Parathyroid adenoma (tissue), 2 donors: ENCODE data around the gene FNBP1.

Experiments
- H2AFZ ChIP-seq: fragments of 300-600 bp; sonication (generic); one replicate; pipeline ENCODE4 v1.7.0; 2017; ENCODE audit warnings: antibody characterized with exemption, mild to moderate bottlenecking
- H3K27ac ChIP-seq: fragments of 300-600 bp; sonication (generic); one replicate; pipeline ENCODE4 v1.7.0; 2017
- H3K27me3 ChIP-seq: fragments of 300-600 bp; sonication (generic); one replicate; pipeline ENCODE4 v1.7.0; 2017; ENCODE audit warnings: low read length; ENCODE audit not compliant: control insufficient read depth, insufficient read depth
- H3K36me3 ChIP-seq: fragments of 300-600 bp; sonication (generic); one replicate; pipeline ENCODE4 v1.7.0; 2017; ENCODE audit warnings: low read length; ENCODE audit not compliant: control insufficient read depth, insufficient read depth
- H3K4me1 ChIP-seq: fragments of 300-600 bp; sonication (generic); one replicate; pipeline ENCODE4 v1.7.0; 2017; ENCODE audit warnings: control low read depth
- H3K4me2 ChIP-seq: fragments of 300-600 bp; sonication (generic); one replicate; pipeline ENCODE4 v1.7.0; 2017; ENCODE audit warnings: low read length
- H3K4me3 ChIP-seq: fragments of 300-600 bp; sonication (generic); one replicate; pipeline ENCODE4 v1.7.0; 2017; ENCODE audit warnings: low read depth, low read length
- H3K79me2 ChIP-seq: fragments of 300-600 bp; sonication (generic); one replicate; pipeline ENCODE4 v1.7.0; 2017; ENCODE audit warnings: control low read depth
- H3K9ac ChIP-seq: fragments of 300-600 bp; sonication (generic); one replicate; pipeline ENCODE4 v1.7.0; 2017; ENCODE audit warnings: mild to moderate bottlenecking
- H3K9me3 ChIP-seq: fragments of 300-600 bp; sonication (generic); one replicate; pipeline ENCODE4 v1.7.0; 2017; ENCODE audit warnings: low read length; ENCODE audit not compliant: control insufficient read depth
- CTCF ChIP-seq: fragments of 300-600 bp; sonication (generic); IDR thresholded peaks from one replicate; pipeline ENCODE4 v1.7.0; 2017; ENCODE audit warnings: antibody characterized with exemption, mild to moderate bottlenecking
- donor health status: primary hyperparathyroidism.

The FNBP1 gene

GRCh38 chr9:129874261-129875101 is 168.5 kb downstream of the FNBP1 start:
- H3K79me2 ChIP-seq, result no peaks in the 10 kb centered on the region
- no peaks in the 10 kb centered on the region for H3K4me1 ChIP-seq
- H3K9ac ChIP-seq, result no peak overlapping the region
- no peak overlapping the region for H3K27ac ChIP-seq
- H2AFZ ChIP-seq, result no peak overlapping the region
- no peak for TF ChIP-seq CTCF
- no peaks in the 10 kb centered on the region for H3K9me3 ChIP-seq
- H3K4me3 ChIP-seq, result no peak overlapping the region
- H3K27me3 ChIP-seq, result no peaks in the 10 kb centered on the region
- no peaks in the 10 kb centered on the region for H3K36me3 ChIP-seq
- no peak overlapping the region for H3K4me2 ChIP-seq

GRCh38 chr9:129873563-129874190 is 169.3 kb downstream of the FNBP1 start:
- H3K27ac ChIP-seq, result no peak overlapping the region
- H3K36me3 ChIP-seq, result no peaks in the 10 kb centered on the region

GRCh38 chr9:129871046-129871445 is 171.9 kb downstream of the FNBP1 start:
- TF ChIP-seq CTCF, result no peak
- H3K4me3 ChIP-seq, result no peak overlapping the region

More at GRCh38 chr9:129873563-129874190, 169.3 kb downstream of the FNBP1 start:
- H3K9me3 ChIP-seq, result no peaks in the 10 kb centered on the region
- no peak for TF ChIP-seq CTCF
- H3K4me3 ChIP-seq, result no peak overlapping the region
- H3K4me1 ChIP-seq, result no peaks in the 10 kb centered on the region
- H3K79me2 ChIP-seq, result no peaks in the 10 kb centered on the region
- H3K4me2 ChIP-seq, result no peak overlapping the region
- H3K27me3 ChIP-seq, result no peaks in the 10 kb centered on the region
- H3K9ac ChIP-seq, result no peak overlapping the region
- H2AFZ ChIP-seq, result no peak overlapping the region

GRCh38 chr9:129869585-129870501 is 173.1 kb downstream of the FNBP1 start:
- H3K9me3 ChIP-seq, result no peaks in the 10 kb centered on the region
- no peak overlapping the region for H3K27ac ChIP-seq
- H3K4me1 ChIP-seq, result no peaks in the 10 kb centered on the region
- H3K36me3 ChIP-seq, result no peaks in the 10 kb centered on the region
- no peaks in the 10 kb centered on the region for H3K27me3 ChIP-seq
- H3K4me3 ChIP-seq, result no peak overlapping the region
- H3K9ac ChIP-seq, result no peak overlapping the region
- H3K79me2 ChIP-seq, result no peaks in the 10 kb centered on the region
- no peak for TF ChIP-seq CTCF
- no peak overlapping the region for H2AFZ ChIP-seq
- no peak overlapping the region for H3K4me2 ChIP-seq

More at GRCh38 chr9:129871046-129871445, 171.9 kb downstream of the FNBP1 start:
- Histone ChIP-seq H3K27ac (no peak overlapping the region), H3K9ac (no peak overlapping the region), H3K36me3 (no peaks in the 10 kb centered on the region), H3K4me2 (no peak overlapping the region), H3K79me2 (no peaks in the 10 kb centered on the region), H3K4me1 (no peaks in the 10 kb centered on the region), H3K9me3 (no peaks in the 10 kb centered on the region), H2AFZ (no peak overlapping the region), H3K27me3 (no peaks in the 10 kb centered on the region)
